Heart right ventricle (tissue), 16 donors: Measurements from ENCODE around the gene REXO1. TPM values are rescaled to one million over a fixed set of nuclear protein-coding genes. Genes with fewer than 3 reads are reported as not detected.
A peak's percentile ranks its signal among the peaks of the same experiment; 100 is the strongest.

Experiments used
- ATAC-seq, 8 donors: fragments of 200-7000 bp; cut with Tn5 transposase; one replicate each; pipeline ENCODE4 v1.9.1; 2020; ENCODE audit warnings: mild to moderate bottlenecking in 8 of 8, moderate library complexity in 8 of 8, moderate number of reproducible peaks in 1 of 8
- DNase-seq, 2 donors: peaks; one replicate each; pipeline ENCODE4 v3.0.0-alpha.2; 2020
- H3K27ac ChIP-seq, 10 donors: fragments of 200-600 bp; sonication (generic) in 2 of 10; one replicate each; pipeline versions ENCODE4 v1.5.0 to v1.8.0; 2020 to 2022; ENCODE audit warnings: mild to moderate bottlenecking in 3 of 10
- H3K27me3 ChIP-seq, 7 donors: fragments of 200-600 bp; one replicate each; pipeline ENCODE4 v1.8.0; 2021 to 2022; ENCODE audit warnings: mild to moderate bottlenecking in 2 of 7
- H3K36me3 ChIP-seq, 9 donors: fragments of 200-600 bp; sonication (generic) in 1 of 9; one replicate each; pipeline versions ENCODE4 v1.5.0 to v1.8.0; 2020 to 2022; ENCODE audit warnings: mild to moderate bottlenecking in 2 of 9
- H3K4me1 ChIP-seq, 9 donors: fragments of 200-600 bp; sonication (generic) in 1 of 9; one replicate each; pipeline versions ENCODE4 v1.5.0 to v1.8.0; 2020 to 2022; ENCODE audit warnings: mild to moderate bottlenecking in 4 of 9
- H3K4me3 ChIP-seq, 10 donors: fragments of 200-600 bp; sonication (generic) in 2 of 10; one replicate each; pipeline versions ENCODE4 v1.5.0 to v1.8.0; 2020 to 2022; ENCODE audit warnings: mild to moderate bottlenecking in 7 of 10, moderate library complexity in 2 of 10
- H3K9me3 ChIP-seq, 11 donors: fragments of 200-600 bp in 10 of 11; sonication (generic) in 2 of 11; one replicate each; pipeline versions ENCODE4 v1.5.0 to v1.8.0; 2013 to 2022; ENCODE audit warnings: mild to moderate bottlenecking in 2 of 11, control low read depth in 1 of 11, moderate library complexity in 1 of 11
- CTCF ChIP-seq, 9 donors: fragments of 200-600 bp; sonication (generic) in 2 of 9; IDR thresholded peaks; one replicate each; pipeline versions ENCODE4 v1.5.0 to v1.8.0; 2021 to 2022; ENCODE audit warnings: antibody characterized with exemption in 9 of 9, mild to moderate bottlenecking in 5 of 9, moderate library complexity in 1 of 9
- WGBS, 2 donors: extraction: QIAGEN DNeasy Blood & Tissue Kit; methylation state at CpG; one replicate each; pipeline ENCODE4 v1.1.7; 2013; ENCODE audit warnings: inconsistent platforms in 1 of 2; 5-methylcytosine and 5-hydroxymethylcytosine counted together
- intact Hi-C, 10 donors: fragments of 100-400 bp; cut with DNase I; formaldehyde crosslinking; loops; one replicate each; pipeline versions ENCODE4 v1.11.1 to v1.14.2; 2022
- microRNA-seq, 2 donors: library from miRNA; unstranded; fragments of <30 nt; microRNA quantifications; one replicate each; pipeline ENCODE4 v1.2.0, GENCODE V29; 2021
- polyA plus RNA-seq, 2 donors: library from polyadenylated mRNA; stranded (reverse); fragments of 200-250 nt; gene quantifications; one replicate each; pipeline ENCODE4 v1.2.3, GENCODE V29; 2013
- total RNA-seq, 10 donors: library from RNA; stranded (reverse); fragmentation: NEBNext Ultra II Directional in 3 of 10; extraction: Animal tissue kit (Norgen Biotek cat#: 25700) in 3 of 10; gene quantifications; one replicate each; pipeline versions ENCODE4 v1.2.1 to v1.2.4, GENCODE V29; 2021 to 2023
- donor health status: Arrhythmogenic right ventricular cardiomyopathy.
- donor health status: ischemic (EF 13 %, LVEDD 7.1; RV severe dilation, severe dysfunction).
- donor health status: healthy with polysubstance abuse.
- donor health status: DM: no; HTN: yes; CAD: no.
- donor health status: DM: no; HTN: no; CAD: no.
- donor health status: ischemic (EF 25% LVEDD 6.9; RV normal size, moderate dysfunction).
- donor health status: ischemic (EF 25% LVEDD 5.7; RV mildly dilated, moderate dysfunction).
- donor health status: healthy.
- donor health status: DM: yes; HTN: yes; CAD: no.
- donor health status: Ischemic cardiomyopathy.
- donor health status: ischemic (EF 35%, LVEDD 5.7; RV mildly dilated, moderate dysfunction).
- donor health status: nonischemic (EF 11% LVEDD 7.7; RV severe dilation, severe dysfunction).
- donor health status: DM: yes; HTN: yes; CAD: no.
- donor health status: PGD.
- donor health status: ischemic (EF 29% LVEDD 5.4; RV normal size, mild dysfunction).
- donor health status: nonischemic (EF 23%, LVEDD 6.1; RV moderate dilation, normal function).

Gene REXO1
- total and polyA plus RNA-seq, 12 donors: 13.1 to 20.6 (median 16.5) TPM

GRCh38 chr19:1767464-1767933, 80.8 kb downstream of the REXO1 start:
- peaks cover 0 to 19% (median 13%) of the 10 kb centered on the region in 11 donors for H3K9me3 ChIP-seq
- H3K27me3 ChIP-seq: peaks cover 22 to 100% (median 98%) of the 10 kb centered on the region in 7 donors
- H3K4me3 ChIP-seq: no peak overlapping the region
- peaks cover 0 to 6% (median 0%) of the 10 kb centered on the region in 9 donors for H3K4me1 ChIP-seq
- DNase-seq (peak; percentile 21 to 48), ATAC-seq (peak in 7 of 8 donors; percentile 65 to 83 (median 73))
- intact Hi-C loops: loop anchor here in 8 of 10 donors (1.0 to 10.0 kb wide), 7 partner anchors 93 to 223 kb away; partner anchors contain the start of gene UQCR11 (in 1 of the 8)
- H3K27ac ChIP-seq: no peak overlapping the region
- peak; percentile 81 to 97 (median 94) for TF ChIP-seq CTCF (IDR thresholded peaks at IDR 0.05)
- H3K36me3 ChIP-seq: no peaks in the 10 kb centered on the region
- 3 to 6% methylated on average over 21 of the region's 21 CpGs for WGBS, 2 donors

GRCh38 chr19:1766800-1767352, 81.4 kb downstream of the REXO1 start:
- peaks cover 24 to 100% (median 98%) of the 10 kb centered on the region in 7 donors for H3K27me3 ChIP-seq
- peaks cover 0 to 6% (median 0%) of the 10 kb centered on the region in 9 donors for H3K4me1 ChIP-seq
- H3K9me3 ChIP-seq: peaks cover 0 to 19% (median 13%) of the 10 kb centered on the region in 11 donors
- intact Hi-C loops: loop anchor here in 8 of 10 donors (1.0 to 10.0 kb wide), 7 partner anchors 92 to 222 kb away; partner anchors contain the start of gene UQCR11 (in 1 of the 8)
- DNase-seq (no peak), ATAC-seq (peak in 1 of 8 donors; percentile 13)
- H3K4me3 ChIP-seq: no peak overlapping the region
- no peak overlapping the region for H3K27ac ChIP-seq
- 15 to 22% methylated on average over 10 of the region's 10 CpGs for WGBS, 2 donors
- TF ChIP-seq CTCF (IDR thresholded peaks at IDR 0.05): no peak
- H3K36me3 ChIP-seq: no peaks in the 10 kb centered on the region

- intact Hi-C loops: loop anchor here in 7 of 10 donors (2.0 to 10.0 kb wide), 6 partner anchors 91 to 221 kb away; partner anchors contain the start of gene UQCR11 (in 1 of the 7)
- no peaks in the 10 kb centered on the region for H3K36me3 ChIP-seq
- TF ChIP-seq CTCF (IDR thresholded peaks at IDR 0.05): no peak
- no peak overlapping the region for H3K27ac ChIP-seq
- peaks cover 0 to 6% (median 0%) of the 10 kb centered on the region in 9 donors for H3K4me1 ChIP-seq
- peaks cover 24 to 100% (median 98%) of the 10 kb centered on the region in 7 donors for H3K27me3 ChIP-seq
- no peak for ATAC-seq
- no peak overlapping the region for H3K4me3 ChIP-seq
- no peak for DNase-seq
- 3 to 4% methylated on average over 38 of the region's 38 CpGs for WGBS, 2 donors
- H3K9me3 ChIP-seq: peaks cover 0 to 12% (median 9%) of the 10 kb centered on the region in 11 donors
These were observed 82.1 kb downstream of the REXO1 start for GRCh38 chr19:1765904-1766799.

Small RNA genes within 50 kb of the gene (microRNA-seq; reads per million reads assigned to microRNA genes)
- 0 to 0.51 reads per million in 2 donors for gene MIR1909

Other genes with a start within 250 kb of the REXO1 start
- gene UQCR11, start 243.0 kb downstream of the REXO1 start, total RNA-seq: 1,000 to 10,000 TPM in 2 of 10 donors, 100 to 1,000 TPM in 8; 569 to 1,132 (median 804) TPM
- gene UQCR11, start 243.0 kb downstream of the REXO1 start, polyA plus RNA-seq: 100 to 1,000 TPM; 141 to 382 TPM
- gene TCF3, start 195.9 kb downstream of the REXO1 start, total RNA-seq: 10 to 100 TPM; 12.4 to 29.2 (median 17.9) TPM
- 10 to 100 TPM; 20.1 to 38.1 TPM for gene TCF3, start 195.9 kb downstream of the REXO1 start, polyA plus RNA-seq
- not detected for gene ONECUT3, start 95.0 kb downstream of the REXO1 start, total RNA-seq
- gene ONECUT3, start 95.0 kb downstream of the REXO1 start, polyA plus RNA-seq: not detected
- 1 to 10 TPM in 2 of 10 donors, under 1 TPM in 8; 0.13 to 3.4 (median 0.48) TPM for gene ATP8B3, start 36.2 kb downstream of the REXO1 start, total RNA-seq
- 1 to 10 TPM in 1 of 2 donors, under 1 TPM in 1; 0.80 to 1.3 TPM for gene ATP8B3, start 36.2 kb downstream of the REXO1 start, polyA plus RNA-seq
- gene KLF16, start 15.1 kb upstream of the REXO1 start, total RNA-seq: 10 to 100 TPM in 4 of 10 donors, 1 to 10 TPM in 6; 5.0 to 13.4 (median 7.6) TPM
- gene KLF16, start 15.1 kb upstream of the REXO1 start, polyA plus RNA-seq: 1 to 10 TPM; 4.0 to 8.6 TPM
- gene ABHD17A, start 37.0 kb upstream of the REXO1 start, total RNA-seq: 10 to 100 TPM; 45.1 to 68.0 (median 57.0) TPM
- gene ABHD17A, start 37.0 kb upstream of the REXO1 start, polyA plus RNA-seq: 100 to 1,000 TPM in 1 of 2 donors, 10 to 100 TPM in 1; 93.6 to 185 TPM
- gene ADAT3, start 56.9 kb upstream of the REXO1 start, total RNA-seq: 1 to 10 TPM in 9 of 10 donors, under 1 TPM in 1; 0.94 to 3.2 (median 1.4) TPM
- gene ADAT3, start 56.9 kb upstream of the REXO1 start, polyA plus RNA-seq: 1 to 10 TPM; 2.0 to 4.3 TPM
- gene SCAMP4, start 56.9 kb upstream of the REXO1 start, total RNA-seq: 10 to 100 TPM; 11.7 to 24.2 (median 14.4) TPM
- 10 to 100 TPM; 17.0 to 22.1 TPM for gene SCAMP4, start 56.9 kb upstream of the REXO1 start, polyA plus RNA-seq
- 10 to 100 TPM; 17.7 to 32.4 (median 23.7) TPM for gene CSNK1G2, start 92.7 kb upstream of the REXO1 start, total RNA-seq
- gene CSNK1G2, start 92.7 kb upstream of the REXO1 start, polyA plus RNA-seq: 10 to 100 TPM; 30.5 to 35.2 TPM
- 10 to 100 TPM; 45.1 to 70.4 (median 56.6) TPM for gene BTBD2, start 167.2 kb upstream of the REXO1 start, total RNA-seq
- gene BTBD2, start 167.2 kb upstream of the REXO1 start, polyA plus RNA-seq: 10 to 100 TPM; 42.8 to 55.2 TPM
- 100 to 1,000 TPM; 107 to 260 (median 144) TPM for gene MKNK2, start 202.8 kb upstream of the REXO1 start, total RNA-seq
- gene MKNK2, start 202.8 kb upstream of the REXO1 start, polyA plus RNA-seq: 100 to 1,000 TPM; 144 to 189 TPM
- 10 to 100 TPM; 10.0 to 30.5 (median 16.2) TPM for gene MOB3A, start 247.8 kb upstream of the REXO1 start, total RNA-seq
- gene MOB3A, start 247.8 kb upstream of the REXO1 start, polyA plus RNA-seq: 10 to 100 TPM in 1 of 2 donors, 1 to 10 TPM in 1; 8.9 to 12.8 TPM
- gene IZUMO4, start 248.4 kb upstream of the REXO1 start, total RNA-seq: 1 to 10 TPM; 1.2 to 6.5 (median 2.2) TPM
- 10 to 100 TPM in 1 of 2 donors, 1 to 10 TPM in 1; 8.6 to 13.1 TPM for gene IZUMO4, start 248.4 kb upstream of the REXO1 start, polyA plus RNA-seq